ENCODE results near the gene COX6A2. TPM values are rescaled to one million over a fixed set of nuclear protein-coding genes. Genes with fewer than 3 reads are reported as not detected.

COX6A2 gene
- total RNA-seq, 1 experiment from 2014 or later, result not detected

DNA sequence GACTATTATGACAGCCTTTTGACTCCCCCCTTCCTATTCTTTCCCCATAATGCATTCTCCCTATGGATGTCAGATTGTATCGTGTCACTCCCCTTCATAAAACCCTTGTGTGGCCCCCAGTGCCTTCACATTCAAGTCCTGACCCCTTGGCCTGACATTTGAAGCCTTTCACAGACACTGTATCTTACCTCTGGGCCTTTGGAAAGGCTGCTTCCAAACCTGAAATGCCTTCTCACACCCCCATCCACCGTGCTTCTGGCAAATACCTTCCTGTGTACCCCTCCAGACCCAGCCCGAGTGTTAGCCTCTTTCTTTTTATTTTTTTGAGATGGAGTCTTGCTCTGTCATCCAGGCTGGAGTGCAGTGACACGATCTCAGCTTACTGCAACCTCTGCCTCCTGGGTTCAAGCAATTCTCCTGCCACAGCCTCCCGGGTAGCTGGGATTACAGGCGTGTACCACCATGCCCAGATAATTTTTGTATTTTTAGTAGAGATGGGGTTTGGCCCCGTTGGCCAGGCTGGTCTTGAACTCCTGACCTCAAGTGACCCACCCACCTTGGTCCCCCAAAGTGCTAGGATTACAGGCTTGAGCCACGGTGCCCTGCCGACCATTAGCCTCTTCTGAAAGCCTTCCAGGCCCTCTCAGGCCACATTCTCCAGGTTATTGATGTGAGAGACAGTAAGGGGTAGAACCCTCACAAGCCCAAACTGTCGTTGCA, 33.2 kb upstream of the COX6A2 start:
- Histone ChIP-seq H3K9me3 (ENCODE audit: control insufficient read depth, low read depth, low read length) (no peaks in the 10 kb centered on the region), H3K4me2 (ENCODE audit: insufficient read depth, insufficient read length, low read length) (no peak overlapping the region), H3K27me3 (ENCODE audit: insufficient read depth, low read length) (no peaks in the 10 kb centered on the region), H2AK5ac (ENCODE audit: insufficient read length, low read length) (no peak overlapping the region), H3K56ac (ENCODE audit: insufficient read length, low read depth, low read length) (no peak overlapping the region), H4K91ac (ENCODE audit: insufficient read length, low read depth, low read length) (no peak overlapping the region), H3K18ac (ENCODE audit: insufficient read length, low read depth, low read length) (no peak overlapping the region), H2AFZ (ENCODE audit: low read length) (no peak overlapping the region), H4K5ac (ENCODE audit: insufficient read length, low read depth, low read length) (no peak overlapping the region), H3K14ac (ENCODE audit: insufficient read depth, low read length) (no peak overlapping the region), H3K4ac (ENCODE audit: low read depth, low read length) (no peak overlapping the region), H3K23ac (ENCODE audit: insufficient read length, low read depth, low read length) (no peak overlapping the region), H3K79me1 (ENCODE audit: insufficient read depth, low read depth, low read length, poor library complexity, severe bottlenecking) (peaks cover 4% of the 10 kb centered on the region), H4K8ac (replicated peaks; ENCODE audit: insufficient read length, low read depth, low read length) (no peak overlapping the region), H2BK20ac (ENCODE audit: low read depth, low read length, poor library complexity, severe bottlenecking) (no peak overlapping the region), H3K9ac (ENCODE audit: extremely low read depth, insufficient read length, low read length) (no peak overlapping the region), H2BK5ac (ENCODE audit: insufficient read length, low read length) (no peak overlapping the region), H2BK15ac (ENCODE audit: low read depth, low read length) (no peak overlapping the region), H2BK12ac (ENCODE audit: insufficient read length, low read depth, low read length) (no peak overlapping the region), H3K27ac (ENCODE audit: insufficient read length, low read depth, low read length) (no peak overlapping the region), H4K20me1 (ENCODE audit: control insufficient read depth, insufficient read depth, insufficient read length) (no peaks in the 10 kb centered on the region), H3K4me1 (ENCODE audit: insufficient read depth, low read length) (no peaks in the 10 kb centered on the region), H3K23me2 (ENCODE audit: insufficient read length, low read depth, low read length, poor library complexity, severe bottlenecking) (peaks cover 8% of the 10 kb centered on the region), H3K79me2 (ENCODE audit: insufficient read depth, low read length) (no peaks in the 10 kb centered on the region; the same call in 1 of the 2 replicates), H3T11ph (ENCODE audit: low read length) (no peak overlapping the region), H2BK120ac (ENCODE audit: low read depth, low read length, poor library complexity, severe bottlenecking) (no peak overlapping the region)
- no peak for DNase-seq
- Mint-ChIP-seq H3K4me1 (peaks cover 11 to 12% of the 10 kb centered on the region in 2 experiments), H3K9me3 (peaks cover 0 to 2% of the 10 kb centered on the region in 2 experiments; a peak in 1 of 5 replicates), H3K27ac (no peak overlapping the region), H3K4me3 (peak overlapping the region in 1 of 2 experiments; percentile 39; a peak in 4 of 5 replicates), H3K36me3 (ENCODE audit: insufficient read depth in 1 of 3, low read depth in 3 of 3) (peaks cover 2 to 26% (median 26%) of the 10 kb centered on the region in 3 experiments; a peak in 6 of 7 replicates), H3K27me3 (ENCODE audit: low read depth) (no peaks in the 10 kb centered on the region)
- WGBS (ENCODE audit: extremely low coverage, insufficient read length, low lambda C conversion rate), result no CpG with 5 or more reads among the region's 10 CpGs
- TF ChIP-seq, protein P1, sequence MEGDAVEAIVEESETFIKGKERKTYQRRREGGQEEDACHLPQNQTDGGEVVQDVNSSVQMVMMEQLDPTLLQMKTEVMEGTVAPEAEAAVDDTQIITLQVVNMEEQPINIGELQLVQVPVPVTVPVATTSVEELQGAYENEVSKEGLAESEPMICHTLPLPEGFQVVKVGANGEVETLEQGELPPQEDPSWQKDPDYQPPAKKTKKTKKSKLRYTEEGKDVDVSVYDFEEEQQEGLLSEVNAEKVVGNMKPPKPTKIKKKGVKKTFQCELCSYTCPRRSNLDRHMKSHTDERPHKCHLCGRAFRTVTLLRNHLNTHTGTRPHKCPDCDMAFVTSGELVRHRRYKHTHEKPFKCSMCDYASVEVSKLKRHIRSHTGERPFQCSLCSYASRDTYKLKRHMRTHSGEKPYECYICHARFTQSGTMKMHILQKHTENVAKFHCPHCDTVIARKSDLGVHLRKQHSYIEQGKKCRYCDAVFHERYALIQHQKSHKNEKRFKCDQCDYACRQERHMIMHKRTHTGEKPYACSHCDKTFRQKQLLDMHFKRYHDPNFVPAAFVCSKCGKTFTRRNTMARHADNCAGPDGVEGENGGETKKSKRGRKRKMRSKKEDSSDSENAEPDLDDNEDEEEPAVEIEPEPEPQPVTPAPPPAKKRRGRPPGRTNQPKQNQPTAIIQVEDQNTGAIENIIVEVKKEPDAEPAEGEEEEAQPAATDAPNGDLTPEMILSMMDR (conservative IDR thresholded peaks at IDR 0.05), result no peak

Measured in H9 (cell line).